Fibroblast of skin of right biceps (primary cell): Measurements from ENCODE around the gene MLLT6.

Source experiments
- DNase-seq: peaks from one replicate; pipeline ENCODE4 v3.0.0-alpha.2; 2013

The MLLT6 gene

GRCh38 chr17:38704606-38705522 lies at the start of gene MLLT6:
Gene MLLT6 (plus strand): TSS chr17:38705273. CDS start chr17:38705633, 360 bp downstream.
- peak; percentile 82 for DNase-seq

GRCh38 chr17:38656959-38657823 lies 47.9 kb upstream of the MLLT6 start:
- DNase-seq, result no peak

- DNase-seq, result no peak
Measured at GRCh38 chr17:38657824-38658740, 47.0 kb upstream of the MLLT6 start.

- no peak for DNase-seq
Measured at GRCh38 chr17:38658741-38659345, 46.2 kb upstream of the MLLT6 start.

- DNase-seq, result no peak
Measured at GRCh38 chr17:38659415-38659814, 45.7 kb upstream of the MLLT6 start.

- no peak for DNase-seq
Measured at GRCh38 chr17:38660097-38661025, 44.7 kb upstream of the MLLT6 start.

- peak; percentile 47 for DNase-seq
Measured at GRCh38 chr17:38663125-38663751, 41.8 kb upstream of the MLLT6 start.

GRCh38 chr17:38663964-38664644 lies 41.0 kb upstream of the MLLT6 start:
- DNase-seq, result no peak

GRCh38 chr17:38667099-38667786 lies 37.8 kb upstream of the MLLT6 start:
- DNase-seq, result peak; percentile 60

- no peak for DNase-seq
Measured at GRCh38 chr17:38667787-38668122, 37.3 kb upstream of the MLLT6 start.

GRCh38 chr17:38669520-38669919 lies 35.6 kb upstream of the MLLT6 start:
- no peak for DNase-seq

GRCh38 chr17:38671939-38672720 lies 32.9 kb upstream of the MLLT6 start:
- no peak for DNase-seq

GRCh38 chr17:38672788-38673706 lies 32.0 kb upstream of the MLLT6 start:
- DNase-seq, result no peak

- DNase-seq, result no peak
Measured at GRCh38 chr17:38673707-38674013, 31.4 kb upstream of the MLLT6 start.

- no peak for DNase-seq
Measured at GRCh38 chr17:38674014-38674748, 30.9 kb upstream of the MLLT6 start.

- peak; percentile 87 for DNase-seq
Measured at GRCh38 chr17:38674749-38675615, 30.1 kb upstream of the MLLT6 start, which contains the start of gene EPOP. Gene EPOP (minus strand): TSS chr17:38674957. CDS start chr17:38674495, 462 bp downstream.
